ENCODE results near the gene AXIN1. TPM values are rescaled to one million over a fixed set of nuclear protein-coding genes. Genes with fewer than 3 reads are reported as not detected.

AXIN1 gene
- total and polyA plus RNA-seq, 9 of the 15 experiments (the other 6 are each of a cell fraction or from before 2014, with no cell fraction given) = 0.42 to 58.0 (median 25.9) TPM

- TF ChIP-seq CHAMP1 (IDR thresholded peaks at IDR 0.05) = no peak
- no peak for TF ChIP-seq HDAC6 (IDR thresholded peaks at IDR 0.05; ENCODE audit: low read depth, low read length)
- TF ChIP-seq GTF3C2 (IDR thresholded peaks at IDR 0.05; ENCODE audit: borderline replicate concordance, extremely low read depth, insufficient read length) = no peak
- 0 out of 2 replicates have a peak, but pooled peaks have one; percentile 8 for TF ChIP-seq ZNF431 (CRISPR knock-in tag; IDR thresholded peaks at IDR 0.05)
- no peak for TF ChIP-seq ZNF696 (CRISPR knock-in tag; conservative IDR thresholded peaks at IDR 0.05)
- TF ChIP-seq SIN3B (IDR thresholded peaks at IDR 0.05; ENCODE audit: low read depth) = peak; percentile 56; the same call in 1 of the 2 replicates
- TF ChIP-seq CHD2 (IDR thresholded peaks at IDR 0.05; ENCODE audit: low read depth, low read length) = no peak
- peak; percentile 56 for TF ChIP-seq RBBP5 (IDR thresholded peaks at IDR 0.05; ENCODE audit: borderline replicate concordance, insufficient read depth, low read length, poor library complexity, severe bottlenecking)
- TF ChIP-seq PPARD (CRISPR knock-in tag; IDR thresholded peaks at IDR 0.05) = no peak
- TF ChIP-seq ZNF561 (CRISPR knock-in tag; conservative IDR thresholded peaks at IDR 0.05) = 0 out of 2 replicates have a peak, but pooled peaks have one; percentile 61
- TF ChIP-seq FIP1L1 (IDR thresholded peaks at IDR 0.05; ENCODE audit: low read depth, low read length, poor library complexity, severe bottlenecking) = no peak
- TF ChIP-seq SIRT6 (IDR thresholded peaks at IDR 0.05; ENCODE audit: low read depth, low read length) = no peak
- peak; percentile 68; the same call in 1 of the 2 replicates for TF ChIP-seq ZNF12 (CRISPR knock-in tag; IDR thresholded peaks at IDR 0.05)
- no peak for TF ChIP-seq NFE2 (IDR thresholded peaks at IDR 0.05; ENCODE audit: low read depth)
- no peak; the same call in 1 of the 2 replicates for TF ChIP-seq GMEB1 (CRISPR knock-in tag; IDR thresholded peaks at IDR 0.05)
- no peak for TF ChIP-seq EP300 (IDR thresholded peaks at IDR 0.05; ENCODE audit: low read length)
- no peak for TF ChIP-seq ZNF280A (IDR thresholded peaks at IDR 0.05; ENCODE audit: low read depth, partially characterized antibody)
- no peak for TF ChIP-seq SREBF1 (IDR thresholded peaks at IDR 0.05; ENCODE audit: borderline replicate concordance, low read depth, low read length)
Observed at GRCh38 chr16:401468-402348, 49.2 kb upstream of the AXIN1 start, which contains the start of gene DECR2 (continued).

Measured in K562 (cell line).